ENCODE results near the gene PIK3CA.
"Not testable (repeated sequence)": the region's sequence is repeated elsewhere in the genome, so short reads cannot be mapped to it uniquely, and the experiment has no call there.

GRCh38 chr3:179218213-179218612, 70.1 kb downstream of the PIK3CA start:
- TF ChIP-seq CTCF (IDR thresholded peaks at IDR 0.05); REST (IDR thresholded peaks at IDR 0.05; ENCODE audit: insufficient read depth in 1 of 2, low read depth in 2 of 2, low read length in 1 of 2): not testable (repeated sequence)
